ENCODE results near the gene CPT1A. TPM values are rescaled to one million over a fixed set of nuclear protein-coding genes. Genes with fewer than 3 reads are reported as not detected.
A peak's percentile ranks its signal among the peaks of the same experiment; 100 is the strongest.

Gene CPT1A
- total and polyA plus RNA-seq, 9 donors: 9.2 to 15.4 (median 11.9) TPM

GRCh38 chr11:68778205-68778604 lies 63.5 kb downstream of the CPT1A start:
- Histone ChIP-seq H3K27ac (ENCODE audit: low read length) (no peak overlapping the region), H3K27me3 (ENCODE audit: control insufficient read depth, insufficient read depth, low read length) (no peaks in the 10 kb centered on the region), H3K36me3 (ENCODE audit: control insufficient read depth, insufficient read depth, low read length) (peaks cover 49% of the 10 kb centered on the region), H3K4me1 (ENCODE audit: control insufficient read depth, insufficient read depth, low read length) (peaks cover 4% of the 10 kb centered on the region), H3K4me3 (ENCODE audit: low read length) (no peak overlapping the region), H3K9me3 (replicated peaks; ENCODE audit: control insufficient read depth, low read depth, low read length) (no peaks in the 10 kb centered on the region)
- WGBS (ENCODE audit: insufficient coverage): 80% methylated on average over 2 of the region's 7 CpGs
- DNase-seq: no peak

DNA sequence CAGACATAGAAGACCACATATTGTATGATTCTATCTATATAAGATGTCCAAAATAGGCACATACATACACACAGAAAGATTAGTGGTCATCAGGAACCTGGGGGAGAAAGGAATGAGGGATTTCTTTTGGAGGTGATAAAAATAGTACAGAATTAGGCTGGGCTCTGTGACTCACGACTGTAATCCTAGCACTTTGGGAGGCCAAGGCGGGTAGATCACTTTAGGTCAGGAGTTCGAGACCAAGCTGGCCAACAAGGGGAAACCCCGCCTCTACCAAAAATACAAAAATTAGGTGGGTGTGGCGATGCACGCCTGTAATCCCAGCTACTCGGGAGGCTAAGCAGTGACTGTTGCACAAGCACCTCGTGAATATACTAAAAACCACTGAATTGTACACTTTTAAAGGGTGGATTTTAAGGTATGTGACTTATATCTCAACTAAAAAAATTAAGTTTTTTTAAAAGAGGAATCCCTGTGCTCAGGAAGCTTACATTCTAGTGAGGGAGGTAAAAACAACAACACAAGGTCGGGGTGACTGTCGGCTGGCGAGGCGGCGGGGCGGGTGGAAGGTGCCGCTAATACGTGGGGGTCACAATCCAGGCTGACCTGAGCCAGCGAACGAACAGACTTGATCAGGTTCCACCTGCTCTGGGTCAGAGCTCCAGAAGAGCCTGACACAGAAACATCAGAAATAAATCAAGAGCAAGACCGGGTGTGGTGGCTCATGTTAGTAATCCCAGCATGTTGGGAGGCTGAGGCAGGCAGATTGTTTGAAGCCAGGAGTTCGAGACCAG lies 65.1 kb downstream of the CPT1A start:
- H3K36me3 ChIP-seq (ENCODE audit: control insufficient read depth, insufficient read depth, low read length): peaks cover 52% of the 10 kb centered on the region
- no peaks in the 10 kb centered on the region for H3K9me3 ChIP-seq (replicated peaks; ENCODE audit: control insufficient read depth, low read depth, low read length)
- WGBS (ENCODE audit: insufficient coverage): 85% methylated on average over 12 of the region's 20 CpGs
- no peak for DNase-seq
- no peak overlapping the region for H3K27ac ChIP-seq (ENCODE audit: low read length)
- H3K27me3 ChIP-seq (ENCODE audit: control insufficient read depth, insufficient read depth, low read length): no peaks in the 10 kb centered on the region
- peaks cover 4% of the 10 kb centered on the region for H3K4me1 ChIP-seq (ENCODE audit: control insufficient read depth, insufficient read depth, low read length)
- no peak overlapping the region for H3K4me3 ChIP-seq (ENCODE audit: low read length)

DNA sequence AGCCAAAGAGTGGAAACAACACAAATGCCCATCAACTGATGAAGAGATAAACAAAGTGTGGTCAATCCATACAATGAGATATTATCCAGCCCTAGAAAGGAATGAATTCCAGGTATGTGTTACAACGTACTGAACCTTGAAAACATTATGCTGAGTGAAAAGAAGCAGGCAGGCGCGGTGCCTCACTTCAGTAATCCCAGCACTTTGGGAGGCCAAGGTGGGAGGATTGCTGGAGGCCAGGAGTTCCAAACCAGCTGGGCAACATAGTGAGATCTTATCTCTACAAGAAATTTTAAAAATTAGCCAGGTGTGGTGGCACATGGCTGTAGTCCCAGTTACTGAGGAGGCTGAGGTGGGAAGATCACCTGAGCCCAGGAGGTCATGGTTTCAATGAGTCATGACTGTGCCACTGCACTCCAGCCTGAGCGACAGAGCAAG lies 65.7 kb downstream of the CPT1A start:
- DNase-seq: no peak
- Histone ChIP-seq H3K27ac (ENCODE audit: low read length) (no peak overlapping the region), H3K36me3 (ENCODE audit: control insufficient read depth, insufficient read depth, low read length) (peaks cover 52% of the 10 kb centered on the region), H3K4me1 (ENCODE audit: control insufficient read depth, insufficient read depth, low read length) (peaks cover 4% of the 10 kb centered on the region), H3K27me3 (ENCODE audit: control insufficient read depth, insufficient read depth, low read length) (no peaks in the 10 kb centered on the region), H3K9me3 (replicated peaks; ENCODE audit: control insufficient read depth, low read depth, low read length) (no peaks in the 10 kb centered on the region), H3K4me3 (ENCODE audit: low read length) (no peak overlapping the region)
- WGBS (ENCODE audit: insufficient coverage): 100% methylated on average over 3 of the region's 4 CpGs

DNA sequence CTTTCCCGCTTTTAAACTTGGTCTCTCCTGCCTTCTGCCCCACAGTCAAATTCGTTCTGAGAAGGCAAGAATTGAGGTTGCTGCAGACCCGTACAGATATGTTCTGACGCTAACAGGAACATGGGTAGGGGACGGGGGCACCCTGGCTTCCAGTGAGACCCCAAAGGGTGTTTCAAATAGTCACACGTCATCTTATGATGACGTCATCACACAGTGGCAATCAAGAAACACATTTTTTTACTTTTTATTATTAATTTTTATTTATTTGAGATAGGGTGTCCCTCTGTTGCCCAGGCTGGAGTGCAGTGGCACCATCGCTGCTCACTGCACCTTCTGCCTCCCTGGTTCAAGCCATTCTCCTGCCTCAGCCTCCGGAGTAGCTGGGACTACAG lies 67.5 kb downstream of the CPT1A start:
- no peaks in the 10 kb centered on the region for H3K27me3 ChIP-seq (ENCODE audit: control insufficient read depth, insufficient read depth, low read length)
- DNase-seq: no peak
- no peak overlapping the region for H3K27ac ChIP-seq (ENCODE audit: low read length)
- H3K4me1 ChIP-seq (ENCODE audit: control insufficient read depth, insufficient read depth, low read length): peaks cover 4% of the 10 kb centered on the region
- peaks cover 53% of the 10 kb centered on the region for H3K36me3 ChIP-seq (ENCODE audit: control insufficient read depth, insufficient read depth, low read length)
- H3K4me3 ChIP-seq (ENCODE audit: low read length): no peak overlapping the region
- WGBS (ENCODE audit: insufficient coverage): 86% methylated on average over 5 of the region's 9 CpGs
- H3K9me3 ChIP-seq (replicated peaks; ENCODE audit: control insufficient read depth, low read depth, low read length): no peaks in the 10 kb centered on the region

GRCh38 chr11:68773521-68774193 lies 68.1 kb downstream of the CPT1A start:
- WGBS (ENCODE audit: insufficient coverage): 60% methylated on average over 17 of the region's 22 CpGs
- Histone ChIP-seq H3K9me3 (replicated peaks; ENCODE audit: control insufficient read depth, low read depth, low read length) (no peaks in the 10 kb centered on the region), H3K4me1 (ENCODE audit: control insufficient read depth, insufficient read depth, low read length) (peaks cover 4% of the 10 kb centered on the region), H3K27ac (ENCODE audit: low read length) (no peak overlapping the region), H3K36me3 (ENCODE audit: control insufficient read depth, insufficient read depth, low read length) (peaks cover 54% of the 10 kb centered on the region), H3K27me3 (ENCODE audit: control insufficient read depth, insufficient read depth, low read length) (no peaks in the 10 kb centered on the region), H3K4me3 (ENCODE audit: low read length) (no peak overlapping the region)
- DNase-seq: peak; percentile 40

- no peak for DNase-seq
- peaks cover 56% of the 10 kb centered on the region for H3K36me3 ChIP-seq (ENCODE audit: control insufficient read depth, insufficient read depth, low read length)
- no peak overlapping the region for H3K4me3 ChIP-seq (ENCODE audit: low read length)
- H3K27me3 ChIP-seq (ENCODE audit: control insufficient read depth, insufficient read depth, low read length): no peaks in the 10 kb centered on the region
- H3K27ac ChIP-seq (ENCODE audit: low read length): no peak overlapping the region
- 84% methylated on average over 19 of the region's 20 CpGs for WGBS (ENCODE audit: insufficient coverage)
- H3K4me1 ChIP-seq (ENCODE audit: control insufficient read depth, insufficient read depth, low read length): peaks cover 4% of the 10 kb centered on the region
- H3K9me3 ChIP-seq (replicated peaks; ENCODE audit: control insufficient read depth, low read depth, low read length): no peaks in the 10 kb centered on the region
Observed at GRCh38 chr11:68772936-68773335, 68.8 kb downstream of the CPT1A start.

GRCh38 chr11:68770781-68771180 lies 70.9 kb downstream of the CPT1A start:
- Histone ChIP-seq H3K9me3 (replicated peaks; ENCODE audit: control insufficient read depth, low read depth, low read length) (no peaks in the 10 kb centered on the region), H3K27me3 (ENCODE audit: control insufficient read depth, insufficient read depth, low read length) (no peaks in the 10 kb centered on the region), H3K36me3 (ENCODE audit: control insufficient read depth, insufficient read depth, low read length) (peaks cover 49% of the 10 kb centered on the region), H3K4me1 (ENCODE audit: control insufficient read depth, insufficient read depth, low read length) (peaks cover 4% of the 10 kb centered on the region), H3K4me3 (ENCODE audit: low read length) (no peak overlapping the region), H3K27ac (ENCODE audit: low read length) (no peak overlapping the region)
- DNase-seq: no peak
- WGBS (ENCODE audit: insufficient coverage): 83% methylated on average over 7 of the region's 12 CpGs

GRCh38 chr11:68767672-68768071 lies 74.0 kb downstream of the CPT1A start:
- Histone ChIP-seq H3K4me1 (ENCODE audit: control insufficient read depth, insufficient read depth, low read length) (no peaks in the 10 kb centered on the region), H3K9me3 (replicated peaks; ENCODE audit: control insufficient read depth, low read depth, low read length) (no peaks in the 10 kb centered on the region), H3K27me3 (ENCODE audit: control insufficient read depth, insufficient read depth, low read length) (no peaks in the 10 kb centered on the region), H3K4me3 (ENCODE audit: low read length) (no peak overlapping the region), H3K36me3 (ENCODE audit: control insufficient read depth, insufficient read depth, low read length) (peaks cover 30% of the 10 kb centered on the region), H3K27ac (ENCODE audit: low read length) (no peak overlapping the region)
- no peak for DNase-seq
- 90% methylated on average over 10 of the region's 11 CpGs for WGBS (ENCODE audit: insufficient coverage)

DNA sequence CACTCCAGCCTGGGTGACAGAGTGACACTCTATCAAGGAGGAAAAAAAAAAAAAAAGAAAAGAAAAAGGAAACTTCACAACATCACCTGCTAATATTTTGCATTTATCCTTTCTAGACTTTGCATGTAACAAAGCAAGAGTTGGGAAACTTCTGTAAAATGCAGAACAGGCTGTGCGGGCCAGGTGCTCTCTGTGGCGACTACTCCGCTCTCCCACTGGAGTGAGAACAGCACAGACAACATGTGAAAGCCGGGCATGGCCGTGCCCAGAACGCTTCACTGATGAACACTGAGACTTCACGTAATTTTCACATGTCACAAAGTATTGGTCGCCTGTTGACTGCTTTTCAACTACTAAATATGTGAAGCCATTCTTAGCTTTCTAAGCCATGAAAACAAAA lies 74.9 kb downstream of the CPT1A start:
- H3K36me3 ChIP-seq (ENCODE audit: control insufficient read depth, insufficient read depth, low read length): peaks cover 32% of the 10 kb centered on the region
- DNase-seq: no peak
- no peak overlapping the region for H3K27ac ChIP-seq (ENCODE audit: low read length)
- H3K4me1 ChIP-seq (ENCODE audit: control insufficient read depth, insufficient read depth, low read length): no peaks in the 10 kb centered on the region
- H3K4me3 ChIP-seq (ENCODE audit: low read length): no peak overlapping the region
- H3K9me3 ChIP-seq (replicated peaks; ENCODE audit: control insufficient read depth, low read depth, low read length): no peaks in the 10 kb centered on the region
- 94% methylated on average over 7 of the region's 8 CpGs for WGBS (ENCODE audit: insufficient coverage)
- H3K27me3 ChIP-seq (ENCODE audit: control insufficient read depth, insufficient read depth, low read length): no peaks in the 10 kb centered on the region

- Histone ChIP-seq H3K27me3 (ENCODE audit: control insufficient read depth, insufficient read depth, low read length) (no peaks in the 10 kb centered on the region), H3K4me1 (ENCODE audit: control insufficient read depth, insufficient read depth, low read length) (no peaks in the 10 kb centered on the region), H3K9me3 (replicated peaks; ENCODE audit: control insufficient read depth, low read depth, low read length) (no peaks in the 10 kb centered on the region), H3K27ac (ENCODE audit: low read length) (no peak overlapping the region), H3K36me3 (ENCODE audit: control insufficient read depth, insufficient read depth, low read length) (peaks cover 34% of the 10 kb centered on the region), H3K4me3 (ENCODE audit: low read length) (no peak overlapping the region)
- no peak for DNase-seq
- 59% methylated on average over 8 of the region's 16 CpGs for WGBS (ENCODE audit: insufficient coverage)
Observed at GRCh38 chr11:68764746-68765145, 77.0 kb downstream of the CPT1A start.
